GM12801 (cell line): Measurements from ENCODE around the gene MYLK.

Experiments
- TF ChIP-seq, protein P1 (sequence below): IDR thresholded peaks from one replicate; pipeline ENCODE4 v1.5.1; 2011; ENCODE audit warnings: control low read depth; ENCODE audit not compliant: insufficient read length; ENCODE audit errors: extremely low read depth

The MYLK gene

DNA sequence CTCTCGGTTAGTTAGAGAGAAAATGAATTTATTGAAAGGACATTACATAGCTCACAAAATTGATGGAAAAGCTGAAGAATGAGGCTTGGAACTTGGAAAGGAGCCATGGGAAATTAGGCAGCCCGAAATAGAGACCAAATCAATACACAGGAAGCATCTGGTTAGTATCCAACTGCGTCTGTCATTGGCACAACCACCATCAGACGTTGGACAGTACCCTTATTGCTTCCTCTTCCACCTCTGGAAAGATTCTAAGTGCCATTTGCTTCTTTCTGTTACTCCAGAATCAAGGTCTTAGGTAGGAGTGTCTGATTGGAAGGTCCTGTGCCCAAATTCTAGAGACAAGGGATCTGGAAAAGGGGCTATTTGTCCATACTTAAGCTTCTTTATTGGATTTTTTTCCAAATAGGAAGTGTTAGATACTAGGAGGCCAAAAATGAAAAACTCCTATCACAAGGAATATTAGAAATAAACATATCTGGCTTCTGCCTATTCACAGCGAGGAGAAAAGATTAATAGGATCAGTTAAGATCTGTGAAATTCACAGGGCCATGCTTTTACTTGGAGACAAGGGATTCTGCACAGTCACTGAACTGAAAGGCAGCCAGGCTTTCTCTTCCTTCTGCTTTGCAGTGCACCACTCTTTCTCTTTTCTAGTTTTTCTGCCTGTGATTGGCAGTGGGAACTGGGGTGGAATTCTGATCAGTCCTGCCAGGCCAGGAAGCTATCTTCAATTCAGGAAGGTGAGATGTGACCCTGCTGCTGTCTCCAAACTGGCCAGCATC, 288.5 kb downstream of the MYLK start:
- TF ChIP-seq, protein P1, sequence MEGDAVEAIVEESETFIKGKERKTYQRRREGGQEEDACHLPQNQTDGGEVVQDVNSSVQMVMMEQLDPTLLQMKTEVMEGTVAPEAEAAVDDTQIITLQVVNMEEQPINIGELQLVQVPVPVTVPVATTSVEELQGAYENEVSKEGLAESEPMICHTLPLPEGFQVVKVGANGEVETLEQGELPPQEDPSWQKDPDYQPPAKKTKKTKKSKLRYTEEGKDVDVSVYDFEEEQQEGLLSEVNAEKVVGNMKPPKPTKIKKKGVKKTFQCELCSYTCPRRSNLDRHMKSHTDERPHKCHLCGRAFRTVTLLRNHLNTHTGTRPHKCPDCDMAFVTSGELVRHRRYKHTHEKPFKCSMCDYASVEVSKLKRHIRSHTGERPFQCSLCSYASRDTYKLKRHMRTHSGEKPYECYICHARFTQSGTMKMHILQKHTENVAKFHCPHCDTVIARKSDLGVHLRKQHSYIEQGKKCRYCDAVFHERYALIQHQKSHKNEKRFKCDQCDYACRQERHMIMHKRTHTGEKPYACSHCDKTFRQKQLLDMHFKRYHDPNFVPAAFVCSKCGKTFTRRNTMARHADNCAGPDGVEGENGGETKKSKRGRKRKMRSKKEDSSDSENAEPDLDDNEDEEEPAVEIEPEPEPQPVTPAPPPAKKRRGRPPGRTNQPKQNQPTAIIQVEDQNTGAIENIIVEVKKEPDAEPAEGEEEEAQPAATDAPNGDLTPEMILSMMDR = no peak

DNA sequence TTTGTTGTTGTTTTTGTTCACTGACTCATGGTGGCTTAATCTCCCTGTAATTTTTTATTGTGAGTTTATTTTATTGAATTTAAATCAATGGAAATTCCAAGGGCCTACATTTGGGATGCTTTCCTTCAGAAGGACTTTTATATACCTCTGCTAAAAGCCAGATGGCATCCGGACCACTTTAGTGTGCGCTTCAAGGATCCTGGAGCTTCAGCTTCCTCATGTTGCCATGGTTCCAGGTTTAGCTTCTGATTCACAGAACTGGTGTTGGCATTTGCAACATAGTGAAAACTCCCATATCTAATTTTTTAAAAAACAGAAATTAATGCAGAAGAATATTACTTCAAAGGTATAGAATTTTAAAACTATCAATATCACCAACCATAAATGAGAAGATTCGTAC, 290.8 kb downstream of the MYLK start:
- TF ChIP-seq, protein P1 = no peak

DNA sequence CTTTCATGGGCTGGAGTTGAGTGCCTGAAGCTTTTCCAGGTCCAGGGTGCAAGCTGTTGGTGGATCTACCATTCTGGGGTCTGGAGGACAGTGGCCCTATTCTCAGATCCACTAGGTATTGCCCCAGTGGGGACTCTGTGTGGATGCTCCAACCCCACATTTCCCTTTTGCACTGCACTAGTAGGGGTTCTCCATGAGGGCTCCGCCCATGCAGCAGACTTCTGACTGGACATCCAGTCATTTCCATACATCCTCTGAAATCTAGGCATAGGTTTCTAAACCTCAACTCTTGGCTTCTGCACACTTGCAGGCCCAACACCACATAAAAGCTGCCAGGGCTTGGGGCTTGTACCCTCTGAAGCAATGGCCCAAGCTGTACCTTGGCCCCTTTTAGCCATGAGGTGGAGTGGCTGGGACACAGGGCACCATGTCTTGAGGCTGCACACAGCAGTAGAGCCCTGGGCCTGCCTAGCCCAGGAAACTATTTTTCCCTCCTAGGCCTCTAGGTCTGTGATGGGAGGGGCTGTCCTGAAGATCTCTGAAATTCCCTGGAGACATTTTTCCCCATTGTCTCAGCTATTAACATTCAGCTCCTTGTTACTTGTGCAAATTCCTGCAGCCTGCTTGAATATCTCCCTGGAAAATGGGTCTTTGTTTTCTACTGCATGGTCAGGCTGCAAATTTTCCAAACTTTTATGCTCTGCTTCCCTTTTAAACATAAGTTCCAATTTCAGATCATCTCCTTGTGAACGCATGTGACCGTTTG, 293.3 kb downstream of the MYLK start:
- TF ChIP-seq, protein P1 = no peak

DNA sequence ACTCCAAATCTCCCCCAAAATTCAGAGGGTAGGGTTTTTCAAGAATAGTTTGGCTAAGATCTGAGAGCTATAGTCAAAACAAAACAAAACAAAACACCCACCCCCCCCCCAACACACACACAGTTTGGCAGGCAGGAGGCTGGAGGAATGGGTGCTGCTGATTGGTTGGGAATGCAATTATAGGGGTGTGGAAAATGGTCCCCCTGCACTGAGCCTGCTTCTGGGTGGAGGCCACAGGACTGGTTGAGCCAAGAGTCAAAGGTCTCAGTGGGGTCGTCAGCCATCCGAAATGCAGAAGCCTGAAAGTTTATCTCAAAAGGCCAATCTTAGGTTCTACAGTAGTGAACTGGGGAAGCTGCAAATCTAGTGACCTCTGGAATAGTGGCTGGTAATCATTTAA, 296.7 kb downstream of the MYLK start:
- TF ChIP-seq, protein P1 = no peak

DNA sequence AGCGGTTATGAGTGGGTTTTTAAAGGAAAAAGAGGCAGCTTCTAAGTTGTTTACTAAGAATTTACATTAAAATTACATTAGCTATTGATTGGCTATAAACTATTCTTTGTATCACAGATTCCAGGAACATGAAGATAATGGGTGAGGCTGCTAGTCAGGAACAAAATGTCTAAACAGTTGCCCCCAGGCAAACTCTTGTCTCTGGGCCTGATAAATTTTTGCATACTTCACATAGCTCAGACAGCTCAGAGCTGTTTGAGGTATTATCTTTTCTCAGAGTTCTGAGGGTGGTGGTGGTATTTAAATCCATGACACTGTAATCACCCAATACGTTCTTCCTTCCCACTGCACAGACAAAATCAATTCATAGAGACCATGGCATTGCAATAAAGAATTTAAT, 297.2 kb downstream of the MYLK start:
- TF ChIP-seq, protein P1 = no peak

DNA sequence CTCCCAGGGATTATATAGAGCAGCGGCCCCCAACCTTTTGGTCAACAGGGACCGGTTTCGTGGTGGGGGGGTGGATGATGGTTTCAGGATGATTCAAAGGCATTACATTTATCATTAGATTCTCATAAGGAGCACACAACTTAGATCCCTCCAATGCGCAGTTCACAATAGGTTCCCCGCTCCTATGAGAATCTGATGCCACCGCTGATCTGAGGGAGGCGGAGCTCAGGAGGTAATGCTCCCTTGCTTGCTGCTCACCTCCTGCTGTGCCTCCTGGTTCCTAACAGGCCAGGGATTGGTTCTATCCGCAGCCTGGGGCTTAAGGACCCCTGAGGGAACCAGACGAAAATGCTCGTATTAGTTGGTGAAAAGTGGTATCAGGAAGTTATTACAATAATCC, 298.0 kb downstream of the MYLK start:
- TF ChIP-seq, protein P1 = no peak

DNA sequence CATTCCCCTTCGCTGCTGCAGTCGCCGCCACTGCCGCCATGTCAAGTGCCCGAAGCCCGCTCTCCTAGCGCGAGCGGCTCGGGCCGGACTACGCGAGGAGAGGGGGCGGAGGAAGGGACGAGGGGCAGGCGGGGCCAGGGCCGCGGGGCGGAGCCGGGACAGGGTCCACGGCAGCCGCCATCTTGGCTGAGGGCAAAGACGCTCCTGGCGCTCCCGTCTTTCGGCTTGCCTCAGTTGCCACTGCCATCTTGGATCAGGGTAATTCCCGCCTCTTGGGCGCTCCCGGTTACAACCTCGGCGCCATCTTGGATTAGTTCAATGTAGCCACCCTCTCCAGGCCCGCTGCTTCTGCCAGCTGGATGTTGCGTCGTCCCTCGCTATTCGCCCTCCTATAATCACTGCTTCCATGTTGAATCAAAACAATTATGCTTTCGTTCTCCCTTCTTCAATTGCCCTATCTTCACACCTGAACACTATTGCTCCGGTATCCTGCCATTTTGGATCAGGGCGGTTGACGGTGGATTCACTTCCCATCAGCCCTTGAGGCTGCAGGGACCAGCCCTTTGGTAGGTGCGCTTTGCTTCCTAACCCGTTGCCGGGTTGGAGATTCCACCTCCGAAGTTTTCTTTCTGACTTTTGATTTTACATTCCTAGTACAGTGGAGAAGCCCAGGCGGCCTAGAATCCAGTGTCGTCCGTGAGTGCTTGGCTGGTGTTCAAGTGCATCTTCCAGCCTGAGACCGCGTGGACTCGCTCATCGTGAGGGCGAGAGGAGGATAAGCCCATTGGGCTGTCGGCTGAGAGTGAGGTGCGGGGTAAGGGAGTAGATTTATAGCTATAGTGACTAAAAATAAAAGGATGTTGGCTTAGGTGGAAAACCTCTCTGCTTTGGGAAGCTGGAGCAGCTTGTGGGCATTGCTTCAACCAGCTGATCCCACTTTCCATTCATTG, 298.9 kb downstream of the MYLK start, which contains the start of gene HACD2:
TSS of gene HACD2 (minus strand) at position 66 of the 950 bp plus-strand sequence. CDS start at position 40, 26 bp downstream.
- TF ChIP-seq, protein P1 = no peak
